M059J (cell line): Measurements from ENCODE around the gene UBC. TPM values are rescaled to one million over a fixed set of nuclear protein-coding genes. Genes with fewer than 3 reads are reported as not detected.
"Not testable (repeated sequence)": the region's sequence is repeated elsewhere in the genome, so short reads cannot be mapped to it uniquely, and the experiment has no call there.

Source experiments
- DNase-seq: peaks from one replicate; pipeline ENCODE4 v3.0.0-alpha.2; 2012; ENCODE audit warnings: low read depth
- total RNA-seq: library from RNA; depleted of rRNA; stranded (reverse); fragments of >200 nt; shearing (Covaris generic); gene quantifications from 2 replicates; pipeline ENCODE4 v1.2.3, GENCODE V29; 2014

UBC gene
- total RNA-seq, 1 experiment from 2014 or later = 1,374 TPM

GRCh38 chr12:124915239-124916236, 1.1 kb upstream of the UBC start:
- DNase-seq = peak; percentile 60

DNA sequence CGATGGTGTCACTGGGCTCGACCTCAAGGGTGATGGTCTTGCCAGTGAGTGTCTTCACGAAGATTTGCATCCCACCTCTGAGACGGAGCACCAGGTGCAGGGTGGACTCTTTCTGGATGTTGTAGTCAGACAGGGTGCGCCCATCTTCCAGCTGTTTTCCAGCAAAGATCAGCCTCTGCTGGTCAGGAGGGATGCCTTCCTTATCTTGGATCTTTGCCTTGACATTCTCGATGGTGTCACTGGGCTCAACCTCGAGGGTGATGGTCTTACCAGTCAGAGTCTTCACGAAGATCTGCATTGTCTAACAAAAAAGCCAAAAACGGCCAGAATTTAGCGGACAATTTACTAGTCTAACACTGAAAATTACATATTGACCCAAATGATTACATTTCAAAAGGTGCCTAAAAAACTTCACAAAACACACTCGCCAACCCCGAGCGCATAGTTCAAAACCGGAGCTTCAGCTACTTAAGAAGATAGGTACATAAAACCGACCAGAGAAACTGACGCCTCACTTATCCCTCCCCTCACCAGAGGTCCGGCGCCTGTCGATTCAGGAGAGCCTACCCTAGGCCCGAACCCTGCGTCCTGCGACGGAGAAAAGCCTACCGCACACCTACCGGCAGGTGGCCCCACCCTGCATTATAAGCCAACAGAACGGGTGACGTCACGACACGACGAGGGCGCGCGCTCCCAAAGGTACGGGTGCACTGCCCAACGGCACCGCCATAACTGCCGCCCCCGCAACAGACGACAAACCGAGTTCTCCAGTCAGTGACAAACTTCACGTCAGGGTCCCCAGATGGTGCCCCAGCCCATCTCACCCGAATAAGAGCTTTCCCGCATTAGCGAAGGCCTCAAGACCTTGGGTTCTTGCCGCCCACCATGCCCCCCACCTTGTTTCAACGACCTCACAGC, 717 bp downstream of the UBC start:
- peak; percentile 76 for DNase-seq

GRCh38 chr12:124912529-124913287, 1.7 kb downstream of the UBC start:
- not testable (repeated sequence) for DNase-seq

DNA sequence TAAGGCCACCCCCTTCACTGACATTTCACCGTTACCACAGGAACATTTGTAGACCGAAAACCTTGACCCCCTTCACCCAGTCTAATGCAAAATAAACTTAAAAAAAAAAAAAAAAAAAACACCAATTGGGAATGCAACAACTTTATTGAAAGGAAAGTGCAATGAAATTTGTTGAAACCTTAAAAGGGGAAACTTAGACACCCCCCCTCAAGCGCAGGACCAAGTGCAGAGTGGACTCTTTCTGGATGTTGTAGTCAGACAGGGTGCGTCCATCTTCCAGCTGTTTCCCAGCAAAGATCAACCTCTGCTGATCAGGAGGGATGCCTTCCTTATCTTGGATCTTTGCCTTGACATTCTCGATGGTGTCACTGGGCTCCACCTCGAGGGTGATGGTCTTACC, 2.9 kb downstream of the UBC start:
- DNase-seq = not testable (repeated sequence)

- DNase-seq = peak; percentile 67
These were observed 3.6 kb downstream of the UBC start for GRCh38 chr12:124910561-124911478.

GRCh38 chr12:124909831-124910560, 4.5 kb downstream of the UBC start:
- DNase-seq = peak; percentile 63

- peak; percentile 91 for DNase-seq
These were observed 7.7 kb downstream of the UBC start for GRCh38 chr12:124906606-124907261.

DNA sequence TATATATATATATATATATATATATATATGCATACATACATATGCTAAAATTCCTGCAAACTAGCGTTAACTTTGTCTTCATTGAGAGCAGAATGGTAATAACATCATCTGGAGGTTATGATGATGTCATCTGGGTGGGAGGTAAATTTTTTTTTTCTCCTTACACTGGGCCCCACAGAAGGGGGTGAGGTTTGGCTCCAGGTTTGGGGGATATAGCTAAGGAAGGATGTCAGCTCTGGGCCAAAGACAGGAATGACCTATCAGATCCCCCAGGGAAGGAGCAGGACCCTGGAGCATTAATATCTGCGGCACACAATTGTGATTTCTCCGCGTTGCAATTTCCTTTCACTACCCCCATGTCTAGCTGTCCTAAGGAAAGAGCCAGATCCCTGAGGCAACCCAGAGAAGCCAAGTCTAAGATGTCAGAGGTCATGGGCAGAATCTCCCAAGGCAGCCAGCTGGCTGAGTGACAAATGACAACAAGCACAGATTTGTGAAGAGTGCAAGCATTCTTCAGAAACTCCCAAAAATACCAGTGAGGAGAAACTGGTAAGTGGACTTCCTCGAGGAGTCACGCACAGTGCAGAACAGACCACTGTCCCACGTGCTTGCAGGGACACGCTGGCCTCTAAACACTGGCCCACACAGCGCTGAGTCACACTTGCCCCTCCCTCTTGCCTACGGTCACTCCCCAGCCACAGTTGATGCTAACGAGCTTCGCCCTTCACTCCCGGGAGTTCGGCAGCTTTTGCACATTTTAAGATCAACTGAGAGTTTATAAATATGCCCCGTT, 9.9 kb downstream of the UBC start:
- peak; percentile 97 for DNase-seq

DNA sequence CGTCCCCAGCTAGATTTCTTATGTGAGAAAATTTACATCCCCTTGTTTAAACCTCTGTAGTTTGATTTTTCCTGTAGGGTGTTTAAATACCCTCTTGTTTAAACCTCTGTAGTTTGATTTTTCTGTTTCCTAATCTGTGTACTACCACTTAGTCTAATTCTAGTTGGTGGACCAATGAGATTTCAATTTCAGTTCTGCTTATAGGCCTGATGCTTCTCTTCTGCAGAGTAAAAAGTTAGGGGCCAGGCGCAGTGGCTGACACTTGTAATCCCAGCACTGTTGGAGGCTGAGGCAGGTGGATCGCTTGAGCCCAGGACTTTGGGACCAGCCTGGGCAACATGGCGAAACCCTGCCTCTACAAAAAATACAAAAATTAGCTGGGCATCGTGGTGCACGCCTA, 11.5 kb downstream of the UBC start:
- no peak for DNase-seq

GRCh38 chr12:124901003-124901402, 13.4 kb downstream of the UBC start:
- DNase-seq = peak; percentile 47

DNA sequence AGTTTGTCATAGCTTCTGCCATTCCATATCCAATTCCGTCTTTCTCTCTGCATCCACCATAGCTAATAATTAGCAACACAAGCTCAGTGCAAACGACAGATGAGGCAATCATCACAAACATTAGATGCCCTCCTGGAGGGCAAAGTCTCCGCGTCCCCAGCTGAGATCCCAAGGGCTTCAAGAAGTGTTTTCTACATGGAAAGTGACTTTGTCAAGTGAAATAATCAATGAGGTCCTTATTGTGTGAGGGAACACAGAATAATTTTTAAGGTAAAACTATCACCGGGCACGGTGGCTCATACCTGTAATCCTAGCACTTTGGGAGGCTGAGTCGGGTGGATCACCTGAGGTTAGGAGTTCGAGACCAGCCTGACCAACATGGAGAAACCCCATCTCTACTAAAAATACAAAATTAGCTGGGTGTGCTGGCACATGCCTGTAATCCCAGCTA, 14.1 kb downstream of the UBC start:
- DNase-seq = not testable (repeated sequence)

DNA sequence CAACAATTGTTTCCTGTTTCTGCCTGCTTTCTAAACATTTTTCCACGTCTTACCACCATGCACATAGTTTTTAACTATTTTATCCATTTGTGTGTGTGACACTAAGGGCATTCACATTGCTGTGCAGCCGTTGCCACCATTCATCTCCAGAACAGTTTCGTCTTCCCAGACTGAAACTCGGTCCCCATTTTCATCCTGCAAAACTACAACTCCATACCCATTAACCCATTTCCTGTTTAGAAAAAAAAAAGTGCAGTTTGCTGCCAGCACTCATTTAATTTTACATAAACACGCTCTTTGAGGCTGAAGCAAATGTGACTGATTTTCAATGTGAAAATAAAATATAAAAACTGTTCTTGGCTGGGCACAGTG, 15.5 kb downstream of the UBC start:
- no peak for DNase-seq

GRCh38 chr12:124898200-124898922, 16.1 kb downstream of the UBC start:
- peak; percentile 81 for DNase-seq

GRCh38 chr12:124896461-124896860, 18.0 kb downstream of the UBC start:
- DNase-seq = no peak

DNA sequence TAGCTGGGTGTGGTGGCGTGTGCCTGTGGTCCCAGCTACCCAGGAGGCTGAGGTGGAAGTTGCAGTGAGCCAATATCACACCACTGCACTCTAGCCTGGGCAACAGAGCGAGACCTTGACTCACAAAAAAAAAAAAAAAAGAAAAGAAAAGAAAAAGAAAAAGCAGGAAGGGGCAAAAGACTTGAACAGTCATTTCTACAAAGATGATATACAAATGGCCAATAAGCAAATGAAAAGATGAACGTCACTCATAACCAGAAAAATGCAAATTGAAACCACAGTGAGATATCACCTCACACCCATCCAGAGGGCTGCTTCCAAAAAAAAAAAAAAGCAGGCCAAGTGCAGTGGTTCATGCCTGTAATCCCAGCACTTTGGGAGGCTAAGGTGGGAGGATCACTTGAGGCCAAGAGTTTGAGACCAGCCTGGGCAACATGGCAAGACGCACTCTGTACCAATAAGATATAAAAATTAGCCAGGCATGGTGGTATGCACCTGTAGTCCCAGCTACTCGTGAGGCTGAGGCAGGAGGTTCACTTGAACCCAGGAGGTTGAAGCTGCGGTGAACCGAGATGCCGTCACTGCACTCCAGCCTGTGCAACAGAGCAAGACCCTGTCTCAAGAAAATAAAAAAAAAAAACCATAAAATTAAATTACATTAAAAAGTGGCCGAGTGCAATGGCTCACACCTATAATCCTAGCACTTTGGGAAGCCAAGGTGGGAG, 20.5 kb downstream of the UBC start:
- DNase-seq = no peak

- DNase-seq = no peak
These were observed 26.2 kb downstream of the UBC start for GRCh38 chr12:124888260-124888659.

DNA sequence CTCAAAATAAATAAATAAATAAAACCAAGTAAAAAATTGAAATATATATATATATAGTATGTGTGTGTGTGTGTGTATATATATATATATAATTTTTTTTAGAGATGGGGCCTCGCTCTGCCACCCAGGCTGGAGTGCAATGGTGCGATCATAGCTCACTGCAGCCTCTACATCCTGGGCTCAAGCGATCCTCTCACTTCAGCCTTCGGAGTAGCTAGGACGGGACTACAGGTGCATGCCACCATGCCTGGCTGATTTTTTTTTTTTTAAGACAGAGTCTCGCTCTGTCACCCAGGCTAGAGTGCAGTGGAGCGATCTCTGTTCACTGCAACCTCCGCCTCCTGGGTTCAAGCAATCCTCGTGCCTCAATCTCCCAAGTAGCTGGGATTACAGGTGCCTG, 26.7 kb downstream of the UBC start:
- DNase-seq = not testable (repeated sequence)
